GM12878 (cell line): ENCODE measurements around the gene RND2. TPM values are rescaled to one million over a fixed set of nuclear protein-coding genes. Genes with fewer than 3 reads are reported as not detected.

ENCODE experiments used
- ATAC-seq: fragments of 200-7000 bp; cut with Tn5 transposase; 3 replicates; pipeline ENCODE4 v1.9.1; 2020; ENCODE audit warnings: mild to moderate bottlenecking, moderate library complexity
- BruUV-seq: library from RNA; stranded (reverse); fragments of 400-500 nt; replicated peaks from 2 replicates; lab custom pipeline; 2021; lab: Mats Ljungman, UMichigan
- CTCF ChIA-PET: fragments of 300-600 bp; sonication (Branson Sonifier 250); formaldehyde crosslinking; extraction: SDS; loops from one replicate; lab custom pipeline; 2021; ENCODE audit warnings: inconsistent platforms; lab: Yijun Ruan, JAX
- POLR2A ChIA-PET: fragments of 350-600 bp; formaldehyde crosslinking; extraction: SDS; loops from one replicate; lab custom pipeline; 2021; ENCODE audit warnings: inconsistent platforms; lab: Charles Lee
- RAD21 ChIA-PET: fragments of 300-600 bp; sonication (Branson Sonifier 250); formaldehyde crosslinking; loops from one replicate; lab custom pipeline; 2023; ENCODE audit warnings: antibody characterized with exemption; ENCODE audit not compliant: unreplicated experiment; lab: Charles Lee
- SMC1A ChIA-PET: fragments of 300-600 bp; sonication (Branson Sonifier 250); formaldehyde crosslinking; loops from one replicate; lab custom pipeline; 2023; ENCODE audit not compliant: unreplicated experiment, uncharacterized antibody; lab: Charles Lee
- DNase-seq: peaks from one replicate; pipeline ENCODE4 v3.0.0-alpha.2; 2011; ENCODE audit warnings: low read depth, low spot score
- FAIRE-seq: peaks from 3 replicates; lab custom pipeline; 2011; peaks lifted over from hg19 to GRCh38; lab: Jason Lieb, UNC
- H2AFZ ChIP-seq: 2 replicates; pipeline ENCODE4 v1.6.0; 2011; ENCODE audit warnings: low read depth, low read length, control low read depth; ENCODE audit not compliant: control insufficient read depth
- H3K27ac ChIP-seq: 2 replicates; pipeline ENCODE4 v1.5.1; 2011; ENCODE audit warnings: control low read depth; ENCODE audit not compliant: control insufficient read depth, insufficient read depth
- H3K27me3 ChIP-seq, 2 experiments: replicated peaks in 1 of 2; 2 replicates each; pipeline versions ENCODE4 v1.6.0 to v1.6.1; 2011; ENCODE audit warnings: low read length in 1 of 2; ENCODE audit not compliant: control insufficient read depth in 2 of 2, insufficient read depth in 2 of 2
- H3K36me3 ChIP-seq, 2 experiments: 2 replicates each; pipeline ENCODE4 v1.5.1; 2011; ENCODE audit warnings: low read length in 1 of 2; ENCODE audit not compliant: control insufficient read depth in 2 of 2, insufficient read depth in 2 of 2
- H3K4me1 ChIP-seq: 2 replicates; pipeline ENCODE4 v1.6.1; 2011; ENCODE audit warnings: mild to moderate bottlenecking, low read length, moderate library complexity, mixed read lengths; ENCODE audit not compliant: control insufficient read depth, insufficient read depth
- H3K4me2 ChIP-seq: 2 replicates; pipeline ENCODE4 v1.6.0; 2011; ENCODE audit warnings: control low read depth; ENCODE audit not compliant: control insufficient read depth, insufficient read depth
- H3K4me3 ChIP-seq: fragments of 200-600 bp; sonication (generic); 2 replicates; pipeline ENCODE4 v1.5.1; 2016
- H3K79me2 ChIP-seq: 2 replicates; pipeline ENCODE4 v1.6.0; 2011; ENCODE audit warnings: low read length; ENCODE audit not compliant: control insufficient read depth, insufficient read depth
- H3K9ac ChIP-seq: 2 replicates; pipeline ENCODE4 v1.8.0; 2011; ENCODE audit warnings: low read length, control low read depth, mixed read lengths; ENCODE audit not compliant: control insufficient read depth, insufficient read depth
- H3K9me3 ChIP-seq: replicated peaks from 3 replicates; pipeline ENCODE4 v1.5.1; 2011; ENCODE audit warnings: mild to moderate bottlenecking, low read length; ENCODE audit not compliant: control insufficient read depth, insufficient read depth
- H4K20me1 ChIP-seq: 2 replicates; pipeline ENCODE4 v1.6.0; 2011; ENCODE audit not compliant: control insufficient read depth, insufficient read depth
- CBX3 ChIP-seq: fragments of 200-600 bp; sonication (generic); IDR thresholded peaks from 2 replicates; pipeline ENCODE4 v1.6.1; 2016; ENCODE audit warnings: low read depth, borderline replicate concordance
- CTCF ChIP-seq, 3 experiments: IDR thresholded peaks in 2 of 3; conservative IDR thresholded peaks in 1 of 3; 2 replicates each; pipeline ENCODE4 v1.5.1; 2011; ENCODE audit warnings: low read depth in 3 of 3, low read length in 3 of 3, mild to moderate bottlenecking in 3 of 3, control low read depth in 2 of 3, moderate library complexity in 2 of 3, inconsistent platforms in 1 of 3, mixed read lengths in 1 of 3; ENCODE audit not compliant: control insufficient read depth in 2 of 3, insufficient read depth in 1 of 3; ENCODE audit errors: extremely low read depth in 1 of 3
- E2F4 ChIP-seq: IDR thresholded peaks from 2 replicates; pipeline ENCODE4 v1.6.1; 2012; ENCODE audit warnings: low read depth, low read length, improper control_type of control experiment
- E4F1 ChIP-seq: fragments of 450-650 bp; IDR thresholded peaks from 2 replicates; pipeline ENCODE4 v1.6.1; 2018; ENCODE audit warnings: borderline replicate concordance, mild to moderate bottlenecking; ENCODE audit not compliant: partially characterized antibody
- EGR1 ChIP-seq, 2 experiments: IDR thresholded peaks; 1 replicate in 1 of 2; 2 replicates in 1 of 2; pipeline ENCODE4 v1.6.1; 2011 to 2012; ENCODE audit warnings: low read depth in 2 of 2, low read length in 2 of 2, borderline replicate concordance in 1 of 2, mild to moderate bottlenecking in 1 of 2, moderate library complexity in 1 of 2
- JUNB ChIP-seq: IDR thresholded peaks from 2 replicates; pipeline ENCODE4 v1.6.1; 2016; ENCODE audit warnings: antibody characterized with exemption, mild to moderate bottlenecking
- MLLT1 ChIP-seq: fragments of 450-650 bp; IDR thresholded peaks from 2 replicates; pipeline ENCODE4 v1.6.1; 2016; ENCODE audit warnings: mild to moderate bottlenecking
- NBN ChIP-seq: fragments of 450-650 bp; IDR thresholded peaks from 2 replicates; pipeline ENCODE4 v1.6.1; 2016
- SMC3 ChIP-seq: IDR thresholded peaks from 2 replicates; pipeline ENCODE4 v1.6.1; 2011; ENCODE audit warnings: low read length, improper control_type of control experiment, borderline replicate concordance
- WGBS: methylation state at CpG from one replicate; pipeline ENCODE4 v1.1.6; 2016; ENCODE audit warnings: low lambda C conversion rate; ENCODE audit not compliant: insufficient replicate concordance, insufficient coverage; ENCODE audit errors: missing lambda C conversion rate; 5-methylcytosine and 5-hydroxymethylcytosine counted together
- in situ Hi-C: fragments of 300-500 bp; cut with MboI; formaldehyde crosslinking; loops from 9 replicates; pipeline ENCODE4 v1.14.3; 2018; ENCODE audit warnings: mixed read lengths
- intact Hi-C: fragments of 100-400 bp; cut with micrococcal nuclease; formaldehyde crosslinking; loops from one replicate; pipeline ENCODE4 v1.14.2; 2022; ENCODE audit not compliant: unreplicated experiment
- polyA plus RNA-seq, 11 experiments: library from polyadenylated mRNA; depleted of rRNA in 4 of 11; unstranded in 6 of 11; stranded (reverse) in 5 of 11; fragments of >200 nt; fragmentation: Nextera tagmentation in 4 of 11; fragmentation: Illumina TruSeq in 1 of 11; extraction: Ambion mirVana in 4 of 11; extraction: Trizol in 1 of 11; gene quantifications; 1 replicate in 1 of 11; 2 replicates in 10 of 11; pipeline versions ENCODE4 v1.2.1 to v1.2.3, GENCODE V29; 2011 to 2016; ENCODE audit warnings: inconsistent platforms in 2 of 11, missing spikeins in 2 of 11, low read depth in 1 of 11
- total RNA-seq, 4 experiments: library from RNA; depleted of rRNA in 3 of 4; stranded (reverse); fragments of >200 nt in 3 of 4; fragmentation: Illumina TruSeq in 1 of 4; extraction: Trizol in 1 of 4; gene quantifications; 2 replicates each; pipeline versions ENCODE4 v1.2.1 to v1.2.3, GENCODE V29; 2013 to 2021

Gene RND2
- total and polyA plus RNA-seq, 10 of the 15 experiments (the other 5 are each of a cell fraction or from before 2014, with no cell fraction given), result 0.01 to 0.05 (median 0.03) TPM; not detected in 6

- DNase-seq (no peak), ATAC-seq (no peak), FAIRE-seq (no peak)
- no peak overlapping the region for H3K9ac ChIP-seq
- intact Hi-C loops (no loop called here), in situ Hi-C loops (no loop called here)
- 0 out of 2 replicates have a peak, but pooled peaks cover 3% of the 10 kb centered on the region for H3K4me1 ChIP-seq
- H3K4me3 ChIP-seq, result no peak overlapping the region
- no peak overlapping the region for H2AFZ ChIP-seq
- no peaks in the 10 kb centered on the region for H4K20me1 ChIP-seq
- no peaks in the 10 kb centered on the region for H3K9me3 ChIP-seq
- no TSS peak for BruUV-seq
- TF ChIP-seq CTCF (IDR thresholded peaks at IDR 0.05 in 2 of 3, conservative IDR thresholded peaks at IDR 0.05 in 1 of 3; ENCODE audit: control insufficient read depth in 2 of 3, extremely low read depth in 1 of 3, insufficient read depth in 1 of 3, low read depth in 3 of 3, low read length in 3 of 3), result 0 out of 6 replicates have a peak, but pooled peaks of 1 of the 3 experiments have one; percentile 2
- TF ChIP-seq NBN, result no peak
- H3K79me2 ChIP-seq, result no peaks in the 10 kb centered on the region
- no peaks in the 10 kb centered on the region for H3K27me3 ChIP-seq
- CTCF ChIA-PET, result no interaction called here
- RAD21 ChIA-PET, result no interaction called here
- H3K27ac ChIP-seq, result no peak overlapping the region
- H3K4me2 ChIP-seq, result no peak overlapping the region
- WGBS, result 44% methylated on average over 4 of the region's 4 CpGs
- peaks cover 0 to under 1% of the 10 kb centered on the region in 2 experiments; a peak in 2 of 4 replicates for H3K36me3 ChIP-seq
- POLR2A ChIA-PET, result no interaction called here
- SMC1A ChIA-PET, result interaction anchor here (1.2 kb wide), 1 partner anchor 12 kb away, joined by 3 read pairs; the partner anchor contains the start of gene IFI35
These were observed 6.1 kb upstream of the RND2 start for GRCh38 chr17:43018932-43019331.

GRCh38 chr17:43019418-43019817 is 5.6 kb upstream of the RND2 start:
- ATAC-seq, result no peak
- Histone ChIP-seq H3K4me2 (no peak overlapping the region), H3K9ac (no peak overlapping the region), H3K27me3 (no peaks in the 10 kb centered on the region), H3K36me3 (no peaks in the 10 kb centered on the region), H2AFZ (no peak overlapping the region), H3K27ac (no peak overlapping the region), H4K20me1 (no peaks in the 10 kb centered on the region), H3K9me3 (no peaks in the 10 kb centered on the region), H3K4me1 (peaks cover 6% of the 10 kb centered on the region; the same call in 1 of the 2 replicates), H3K79me2 (no peaks in the 10 kb centered on the region), H3K4me3 (no peak overlapping the region)
- WGBS, result 59% methylated on average over 7 of the region's 7 CpGs
- BruUV-seq, result no TSS peak
- ChIA-PET SMC1A (interaction anchor here (1.2 kb wide), 1 partner anchor 12 kb away, joined by 3 read pairs; the partner anchor contains the start of gene IFI35), RAD21 (no interaction called here), CTCF (no interaction called here), POLR2A (no interaction called here)
- no peak for FAIRE-seq
- intact Hi-C loops (no loop called here), in situ Hi-C loops (no loop called here)
- DNase-seq, result no peak
- no peak for TF ChIP-seq JUNB
- TF ChIP-seq E2F4, result no peak
- TF ChIP-seq E4F1, result no peak
- TF ChIP-seq CBX3, result no peak
- no peak for TF ChIP-seq SMC3
- TF ChIP-seq MLLT1, result no peak
- no peak for TF ChIP-seq EGR1 (IDR thresholded peaks at IDR 0.05; ENCODE audit: borderline replicate concordance in 1 of 2, low read depth in 2 of 2, low read length in 2 of 2)
